IPS-NIHi11 (cell line): ENCODE data around the gene ZBTB40.

Experiments
- DNase-seq: peaks from one replicate; pipeline ENCODE4 v3.0.0; 2012; ENCODE audit warnings: mixed read lengths, low spot score

Gene ZBTB40

DNA sequence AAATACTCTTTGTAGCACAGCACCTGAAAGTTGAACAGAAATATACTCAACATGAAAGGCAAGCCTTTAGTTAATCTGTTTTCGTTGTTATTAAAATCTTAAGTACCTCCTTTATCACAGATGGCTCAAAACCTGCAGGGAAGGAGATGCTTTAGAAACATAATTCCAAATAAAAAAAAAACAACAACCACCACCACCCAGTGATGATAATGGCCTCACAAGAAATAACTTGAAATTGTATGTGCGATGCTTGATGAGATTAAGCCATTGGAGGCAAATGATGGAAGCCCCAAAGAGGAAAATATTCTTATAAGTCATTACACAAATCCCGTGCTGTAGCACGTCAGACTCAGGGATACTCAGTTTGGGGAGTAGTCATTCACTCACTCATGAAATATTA lies 24.9 kb upstream of the ZBTB40 start:
- no peak for DNase-seq

DNA sequence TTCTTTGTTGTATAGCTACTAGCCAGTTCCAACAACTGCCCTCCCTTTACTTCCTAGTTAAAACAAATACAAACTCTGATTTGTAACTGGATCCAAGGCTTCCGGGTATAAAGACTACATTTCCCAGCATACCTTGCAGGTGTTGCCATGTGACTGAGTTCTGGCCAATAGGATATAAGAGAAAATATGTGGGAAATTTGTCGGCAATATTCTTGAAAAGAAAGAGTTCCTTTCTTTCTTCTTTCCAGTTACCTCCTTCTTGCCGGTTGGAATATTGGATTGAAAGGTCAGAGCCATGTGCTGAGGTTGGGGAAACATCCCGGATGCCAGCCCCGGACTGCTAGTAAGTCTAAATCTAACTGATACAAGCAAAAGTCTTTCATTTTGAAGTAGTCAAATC lies 23.0 kb upstream of the ZBTB40 start:
- peak; percentile 74 for DNase-seq

DNA sequence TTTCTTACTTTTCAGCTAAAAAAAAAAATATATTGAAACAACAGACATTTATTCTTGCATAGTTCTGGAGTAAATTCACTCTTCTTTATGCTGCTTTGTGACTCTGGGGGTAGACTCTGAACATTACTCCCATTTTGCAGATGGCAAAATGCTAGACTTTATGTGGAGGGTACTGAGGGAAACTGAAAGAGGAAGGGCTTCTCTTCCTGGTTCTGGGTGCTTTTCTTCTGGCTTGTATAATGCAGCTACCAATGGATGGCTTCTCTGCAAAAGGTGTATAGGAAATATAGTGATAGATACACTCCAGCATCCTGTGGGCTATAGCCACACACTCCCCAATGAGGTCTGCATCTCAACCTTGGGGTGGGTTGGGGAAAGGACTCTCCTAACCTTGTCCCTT lies 19.7 kb upstream of the ZBTB40 start:
- DNase-seq, result no peak

DNA sequence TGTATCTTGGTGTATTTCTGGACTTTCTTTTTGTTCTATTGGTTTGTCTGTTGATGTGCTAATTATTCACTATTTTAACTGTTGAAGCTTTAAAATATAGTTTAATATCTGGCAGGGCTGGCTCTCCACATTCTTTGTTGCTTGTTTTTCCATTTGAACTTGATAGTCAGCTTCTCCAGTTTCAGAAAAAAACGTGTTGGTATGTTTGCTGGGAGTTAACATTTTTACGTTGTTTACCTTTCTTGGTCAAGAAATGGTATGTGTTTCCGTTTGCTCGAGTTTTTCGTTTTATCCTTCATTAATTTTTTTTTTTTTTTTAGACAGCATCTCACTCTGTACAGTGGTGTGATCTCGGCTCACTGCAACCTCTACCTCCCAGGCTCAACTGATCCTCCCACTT lies 16.9 kb upstream of the ZBTB40 start:
- no peak for DNase-seq

DNA sequence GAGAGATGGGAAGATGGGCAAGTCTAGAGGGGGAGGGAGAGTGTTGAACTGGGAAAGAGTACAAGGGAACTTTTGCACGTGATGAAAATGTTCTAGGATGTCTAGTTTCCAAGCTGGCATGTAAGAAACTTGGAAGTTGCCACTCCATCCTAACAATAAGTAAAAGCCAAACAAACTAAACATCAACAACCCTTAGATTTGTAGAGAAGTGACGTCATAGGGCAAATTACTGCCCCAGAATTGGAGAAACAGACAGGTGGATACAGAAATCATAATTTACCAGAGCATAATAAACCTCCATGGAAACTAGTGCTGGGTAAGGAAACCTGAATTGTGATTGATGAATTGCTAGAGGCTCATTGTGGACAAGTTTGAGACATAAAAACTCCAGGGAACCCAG lies 14.7 kb upstream of the ZBTB40 start:
- no peak for DNase-seq

DNA sequence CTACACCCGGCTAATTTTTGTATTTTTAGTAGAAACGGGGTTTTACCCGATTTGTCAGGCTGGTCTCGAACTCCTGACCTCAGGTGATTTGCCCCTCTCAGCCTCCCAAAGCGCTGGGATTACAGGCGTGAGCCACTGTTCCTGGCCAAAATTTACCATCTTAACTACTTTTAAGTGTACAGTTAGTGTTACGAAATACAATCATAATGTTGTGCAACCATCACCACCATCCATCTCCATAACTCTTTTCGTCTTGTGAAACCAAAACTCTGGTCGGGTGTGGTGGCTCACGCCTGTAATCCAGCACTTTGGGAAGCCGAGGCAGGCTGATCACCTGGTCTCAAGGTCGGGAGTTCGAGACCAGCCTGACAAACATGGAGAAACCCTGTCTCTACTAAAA lies 14.1 kb upstream of the ZBTB40 start:
- no peak for DNase-seq

DNA sequence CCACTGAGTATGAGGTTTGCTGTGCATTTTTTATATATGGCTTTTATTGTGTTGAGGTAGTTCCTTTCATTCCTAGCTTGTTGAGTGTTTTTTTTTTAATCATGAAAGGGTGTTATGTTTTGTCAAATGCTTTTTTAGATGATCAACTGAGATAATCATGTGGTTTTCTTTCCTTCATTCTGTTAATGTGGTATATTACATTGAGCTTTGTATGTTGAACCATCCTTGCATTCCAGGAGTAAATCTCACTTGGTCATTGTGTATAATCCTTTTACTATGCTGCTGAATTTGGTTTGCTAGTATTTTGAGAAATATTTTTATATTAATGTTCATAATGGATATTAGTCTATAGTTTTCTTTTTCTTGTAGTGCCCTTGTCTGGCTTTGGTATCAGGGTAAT lies 11.1 kb upstream of the ZBTB40 start:
- DNase-seq, result no peak

DNA sequence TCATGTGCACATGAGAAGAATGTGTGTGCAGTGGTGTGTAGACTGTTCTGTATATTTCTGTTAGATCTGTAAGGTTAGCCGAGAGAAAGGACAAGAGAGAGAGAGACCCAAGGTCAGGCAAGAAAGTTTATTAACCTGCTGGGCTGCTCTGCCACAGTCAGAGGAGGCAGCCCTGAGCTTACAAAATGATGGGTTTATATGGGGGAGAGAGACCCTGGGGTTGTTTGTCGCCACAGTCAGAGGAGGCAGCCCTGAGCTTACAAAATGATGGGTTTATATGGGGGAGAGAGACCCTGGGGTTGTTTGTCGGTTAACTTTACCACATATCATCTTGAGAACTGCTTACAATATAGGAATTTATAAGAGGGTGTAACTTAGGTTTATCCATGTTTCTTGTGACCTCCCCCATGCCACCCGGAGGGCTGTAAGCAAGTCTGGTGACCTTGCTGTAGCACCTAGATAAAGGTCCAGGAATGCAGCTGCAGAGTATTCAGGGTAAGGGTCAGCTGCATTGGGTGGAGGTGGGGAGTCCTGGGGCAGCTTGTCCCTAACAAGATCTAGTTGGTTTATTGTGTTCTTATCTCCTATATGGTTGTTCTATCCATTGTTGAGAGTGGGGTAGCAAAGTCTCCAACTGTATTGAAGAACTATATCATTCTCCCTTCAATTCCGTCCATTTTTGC lies 9.3 kb upstream of the ZBTB40 start:
- no peak for DNase-seq

DNA sequence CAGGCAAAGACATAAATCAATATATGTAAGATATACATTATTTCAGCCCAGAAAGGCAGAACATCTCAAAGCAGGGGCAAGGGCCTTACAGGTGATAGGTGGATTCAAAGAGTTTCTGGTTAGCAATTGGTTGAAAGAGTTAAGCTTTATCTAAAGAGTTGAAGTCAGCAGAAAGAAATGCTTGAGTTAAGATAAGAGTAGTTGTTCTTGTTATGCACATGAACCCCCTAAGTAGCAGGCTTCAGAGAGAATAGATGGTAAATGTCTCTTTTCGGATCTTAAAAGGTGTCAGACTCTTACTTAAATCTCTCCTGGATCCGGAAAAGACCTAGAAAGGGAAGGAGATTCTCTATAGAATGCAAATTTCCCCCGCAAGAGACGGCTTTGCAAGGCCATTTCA lies 8.3 kb upstream of the ZBTB40 start:
- no peak for DNase-seq

DNA sequence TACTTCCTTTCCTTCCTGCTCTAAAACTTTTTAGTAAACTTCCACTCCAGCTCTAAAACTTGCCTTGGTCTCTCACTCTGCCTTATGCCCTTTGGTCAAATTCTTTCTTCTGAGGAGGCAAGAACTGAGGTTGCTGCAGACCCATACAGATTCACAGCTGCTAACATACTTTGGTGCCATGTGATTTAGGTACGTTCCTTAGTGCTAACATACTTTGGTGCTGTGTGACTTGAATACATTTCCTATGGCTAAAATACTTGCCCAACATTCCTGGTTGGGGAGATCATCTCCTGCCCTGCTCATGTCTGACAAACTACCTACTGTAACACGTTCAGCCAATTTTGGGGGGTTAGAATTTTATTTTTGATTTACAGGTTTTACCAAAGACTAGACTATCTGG lies 6.8 kb upstream of the ZBTB40 start:
- DNase-seq, result no peak

DNA sequence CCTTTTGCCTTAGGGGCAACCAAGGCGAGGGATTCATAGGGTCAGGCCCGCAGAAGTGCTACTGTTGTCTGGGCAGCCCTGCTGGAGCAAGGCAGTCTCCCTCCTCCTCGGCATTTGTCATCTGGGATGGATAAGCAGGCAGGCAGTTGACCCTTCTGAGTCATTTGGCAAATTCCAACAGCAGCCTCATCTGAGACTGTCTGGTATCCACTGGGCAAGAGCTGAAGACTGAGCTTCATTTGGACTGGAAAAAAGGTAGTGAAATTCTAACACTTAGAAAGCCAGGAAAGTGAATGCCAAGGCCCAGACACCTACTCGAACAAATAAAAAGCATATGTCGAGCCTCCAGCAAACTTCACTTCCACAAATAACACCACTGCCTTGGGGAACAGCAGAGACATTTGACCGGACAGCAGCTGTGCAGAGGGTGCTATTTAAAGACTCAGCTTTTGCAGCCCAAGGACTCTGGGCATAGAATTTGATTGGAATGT lies 4.0 kb upstream of the ZBTB40 start:
- DNase-seq, result no peak

DNA sequence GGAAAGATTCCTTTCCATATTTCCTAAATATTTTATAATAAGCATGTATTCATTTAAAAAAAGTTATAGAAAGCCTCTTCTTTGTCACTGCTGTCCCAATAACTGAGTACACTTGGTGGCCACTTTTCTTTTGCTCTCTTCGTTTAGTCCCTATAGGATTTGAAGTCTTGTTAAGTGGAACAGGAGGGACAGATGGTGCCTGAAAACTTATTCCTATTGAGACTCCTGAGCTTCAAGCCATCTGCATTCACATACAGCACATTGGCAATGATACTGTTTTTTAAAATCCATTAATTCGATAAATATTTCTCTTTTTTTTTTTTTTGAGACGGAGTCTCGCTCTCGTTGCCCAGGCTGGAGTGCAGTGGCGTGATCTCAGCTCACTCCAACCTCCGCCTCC lies 2.0 kb upstream of the ZBTB40 start:
- no peak for DNase-seq

DNA sequence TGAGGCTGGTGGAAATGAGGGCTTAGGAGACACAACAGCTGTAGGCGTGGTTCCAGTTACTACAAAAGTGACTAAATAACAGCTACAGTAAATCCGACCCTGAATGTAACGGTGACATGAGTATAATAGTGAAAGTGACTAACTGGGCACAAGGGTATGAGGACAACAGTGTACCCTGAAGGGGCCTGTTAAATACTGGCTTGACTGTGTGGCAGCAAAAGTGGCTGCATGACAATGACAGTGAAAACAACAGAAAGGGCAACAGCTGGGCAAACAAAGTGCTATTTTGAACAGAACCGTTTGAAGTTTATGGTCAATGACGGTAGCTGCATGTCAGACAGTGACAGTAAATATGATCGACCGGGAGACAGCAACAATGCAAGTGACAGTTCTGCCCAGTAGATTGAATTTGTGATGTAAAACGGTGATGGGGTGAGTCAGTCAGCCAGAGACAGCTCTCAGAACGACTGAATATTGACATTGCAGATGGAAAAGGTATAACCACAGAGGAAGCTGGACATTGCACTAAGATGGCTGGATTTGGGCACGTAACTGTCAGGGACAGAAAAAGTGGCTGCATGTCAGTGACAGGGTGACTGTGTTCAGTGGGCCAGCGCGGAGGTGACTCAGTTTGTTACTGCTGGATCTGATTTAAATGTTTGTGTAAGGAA lies 1.2 kb upstream of the ZBTB40 start:
- DNase-seq, result no peak

DNA sequence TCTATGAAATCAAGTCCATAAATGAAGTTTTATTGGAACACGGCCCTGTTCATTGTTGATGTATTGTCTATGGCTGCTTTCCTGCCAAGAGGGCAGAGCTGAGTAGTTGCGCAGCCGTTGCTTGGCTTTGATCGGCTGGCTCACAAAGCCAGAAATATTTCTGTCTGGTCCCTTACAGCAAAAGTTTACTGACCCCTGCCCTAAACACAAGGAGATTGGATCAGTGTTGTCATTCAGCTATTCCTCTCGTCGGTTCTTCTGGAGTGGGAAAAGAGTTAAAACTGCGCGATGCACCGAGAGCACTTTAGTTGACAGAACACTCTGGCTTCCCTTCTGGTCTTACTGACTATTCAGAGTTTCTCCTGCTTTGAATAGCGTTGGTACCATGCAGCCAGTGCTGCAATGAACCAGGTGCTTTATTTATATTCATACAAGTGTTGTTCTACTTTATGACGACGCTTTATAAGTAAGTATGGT lies 868 bp downstream of the ZBTB40 start:
- DNase-seq, result no peak

DNA sequence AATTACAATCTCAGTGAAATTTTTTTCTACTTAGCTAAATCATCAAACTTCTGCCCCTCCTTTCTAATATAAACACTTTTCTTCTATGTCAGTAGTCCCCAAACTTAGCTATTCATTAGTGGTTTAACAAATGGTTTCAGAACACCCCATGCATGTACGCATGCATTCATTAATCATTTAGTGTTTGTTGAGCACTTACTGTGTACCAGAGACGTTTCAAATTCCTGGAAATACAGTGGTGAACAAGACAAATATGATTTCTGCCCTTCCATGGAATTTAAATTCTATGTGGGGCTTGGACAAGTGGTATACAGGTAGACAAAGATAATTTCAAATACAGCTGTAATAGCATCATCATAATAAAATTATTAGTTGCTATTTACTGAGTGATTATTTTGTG lies 1.5 kb downstream of the ZBTB40 start:
- no peak for DNase-seq

DNA sequence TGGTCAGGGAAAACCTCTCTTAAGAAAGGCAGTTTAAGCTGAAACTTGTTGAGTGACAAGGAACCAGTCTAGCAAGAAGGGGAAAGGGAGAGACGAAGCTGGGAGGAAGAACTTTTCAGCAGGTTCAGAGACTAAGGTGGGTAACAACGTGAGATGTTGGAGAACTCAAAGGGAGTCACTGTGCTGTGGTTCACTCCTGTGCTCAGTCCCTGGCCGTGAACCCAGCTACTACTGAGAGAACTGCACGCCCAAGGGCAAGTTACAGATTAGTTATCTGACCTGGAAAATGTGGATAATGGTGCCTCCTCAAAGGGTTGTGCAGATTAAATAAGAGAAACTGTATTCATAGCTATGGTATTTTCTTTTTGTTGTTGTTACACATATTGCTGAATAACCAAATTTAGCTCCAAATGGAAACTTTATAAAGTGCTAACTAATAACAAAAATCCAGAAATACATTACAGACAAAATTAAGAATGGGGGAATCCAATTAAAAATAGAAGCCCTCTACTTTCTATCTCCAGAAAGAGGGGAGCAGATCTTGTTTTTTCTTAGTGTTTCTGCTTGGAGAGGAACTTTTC lies 2.9 kb downstream of the ZBTB40 start:
- DNase-seq, result no peak

DNA sequence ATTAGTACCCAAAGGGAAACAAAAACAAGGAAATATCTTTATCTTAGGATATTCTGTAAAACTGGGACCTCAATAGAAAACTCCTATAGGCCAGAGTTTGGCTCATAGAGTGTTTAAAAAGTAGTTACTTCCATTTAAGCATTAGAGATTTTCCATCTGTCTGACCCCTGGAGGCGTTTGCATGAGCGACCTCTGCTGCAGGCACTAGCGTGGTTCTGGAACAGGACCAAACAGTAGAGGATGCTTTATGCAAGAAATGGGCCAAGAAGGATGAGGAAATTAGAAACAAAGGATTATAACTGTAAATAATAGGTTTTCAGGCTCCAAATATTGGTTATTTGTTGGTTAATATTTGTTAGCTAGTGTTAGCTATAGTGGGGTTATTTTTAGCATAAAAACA lies 5.7 kb downstream of the ZBTB40 start:
- DNase-seq, result no peak

DNA sequence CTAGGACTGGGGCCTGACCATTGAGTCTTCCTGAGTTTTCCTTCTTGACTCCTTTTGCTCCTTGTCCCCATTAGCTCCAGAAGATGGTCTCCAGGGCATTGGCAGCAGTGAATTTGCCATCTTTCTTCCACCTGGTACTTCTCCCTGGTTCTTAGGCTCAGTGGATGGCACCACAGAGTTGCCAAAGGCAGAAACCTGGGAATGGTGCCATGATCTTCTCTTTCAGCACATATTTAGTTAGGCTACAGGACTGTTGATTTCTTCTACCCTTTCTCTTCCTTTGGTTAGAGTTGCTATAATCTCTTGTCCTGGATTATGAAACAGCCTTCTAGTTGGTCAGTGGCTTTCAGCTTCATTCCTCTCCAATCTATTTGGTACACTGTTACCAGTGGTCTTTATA lies 6.2 kb downstream of the ZBTB40 start:
- DNase-seq, result no peak

DNA sequence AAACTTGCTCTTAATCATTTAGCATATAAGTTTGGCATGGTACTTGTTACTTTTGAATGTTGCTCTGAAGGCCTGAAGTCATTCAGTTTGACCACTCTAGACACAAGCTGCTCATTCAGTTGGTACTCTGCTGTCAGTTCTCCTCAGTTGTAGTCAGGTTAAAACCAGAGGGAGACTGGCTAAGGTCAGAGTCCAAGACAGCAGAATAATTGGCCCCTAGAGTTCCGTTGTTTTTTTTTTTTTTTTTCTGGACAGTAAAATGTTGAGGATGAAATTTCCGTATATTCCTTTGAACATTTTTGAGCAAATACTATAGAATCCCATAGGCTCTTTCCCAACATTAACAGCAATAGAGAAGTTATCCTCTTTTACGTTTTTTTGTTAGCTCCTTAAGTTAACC lies 9.4 kb downstream of the ZBTB40 start:
- DNase-seq, result no peak

DNA sequence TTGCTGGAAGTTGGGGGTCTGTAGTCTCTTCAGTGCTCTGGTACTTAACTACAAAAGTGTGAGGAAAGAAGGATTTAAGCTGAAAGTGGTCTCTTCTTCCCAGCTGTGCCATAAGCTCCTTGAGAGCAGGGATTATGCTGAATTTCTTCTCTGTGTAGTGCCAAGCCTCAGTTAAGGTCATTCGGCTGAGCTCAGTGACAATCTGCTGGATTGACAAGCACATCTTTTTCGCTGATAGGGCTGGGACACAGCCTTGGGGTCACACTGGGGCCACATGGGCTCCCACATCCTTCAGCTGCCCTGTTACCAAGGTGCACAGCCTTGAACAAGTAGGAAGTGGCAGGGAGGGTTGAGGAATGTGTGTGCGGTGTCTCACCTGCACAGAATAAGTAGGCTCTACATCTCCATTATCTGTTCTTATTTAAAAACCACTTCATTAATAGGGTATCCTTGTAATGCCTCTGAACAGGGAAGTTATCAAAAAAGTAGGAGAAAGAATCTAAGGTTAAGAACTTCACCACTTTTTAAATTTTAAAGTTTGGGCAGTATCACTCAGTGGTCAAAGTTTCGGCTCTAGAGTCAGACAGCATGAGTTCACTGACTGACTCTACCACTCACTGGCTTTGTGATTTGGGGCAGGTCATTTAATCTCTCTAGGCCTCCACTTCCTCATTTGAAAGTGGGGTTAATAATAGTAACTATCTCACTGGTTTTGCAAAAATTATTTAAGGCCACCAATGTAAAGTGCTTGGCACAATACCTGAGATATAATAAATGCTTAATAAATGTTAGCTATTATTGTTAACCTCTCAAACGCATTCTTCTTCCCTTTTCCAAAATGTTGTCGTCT lies 10.3 kb downstream of the ZBTB40 start:
- DNase-seq, result no peak

DNA sequence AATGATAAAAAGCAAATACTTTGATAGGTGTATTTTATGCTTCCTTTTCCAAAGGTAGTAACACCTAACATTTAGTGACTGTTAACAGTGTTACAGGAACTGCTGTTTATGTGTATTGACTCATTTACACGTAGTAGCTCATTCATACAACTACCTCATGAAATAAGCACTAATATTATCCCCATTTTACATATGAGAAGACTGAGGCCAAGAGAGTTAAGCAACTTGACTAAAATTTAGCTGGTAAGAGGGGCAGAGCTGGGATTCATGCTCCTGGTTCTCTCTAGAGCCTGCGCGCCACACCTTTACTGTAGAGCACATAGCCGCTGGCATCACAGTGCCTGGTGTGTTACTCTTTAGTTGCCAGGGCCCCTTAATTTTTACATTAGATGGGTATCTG lies 11.3 kb downstream of the ZBTB40 start:
- DNase-seq, result no peak

DNA sequence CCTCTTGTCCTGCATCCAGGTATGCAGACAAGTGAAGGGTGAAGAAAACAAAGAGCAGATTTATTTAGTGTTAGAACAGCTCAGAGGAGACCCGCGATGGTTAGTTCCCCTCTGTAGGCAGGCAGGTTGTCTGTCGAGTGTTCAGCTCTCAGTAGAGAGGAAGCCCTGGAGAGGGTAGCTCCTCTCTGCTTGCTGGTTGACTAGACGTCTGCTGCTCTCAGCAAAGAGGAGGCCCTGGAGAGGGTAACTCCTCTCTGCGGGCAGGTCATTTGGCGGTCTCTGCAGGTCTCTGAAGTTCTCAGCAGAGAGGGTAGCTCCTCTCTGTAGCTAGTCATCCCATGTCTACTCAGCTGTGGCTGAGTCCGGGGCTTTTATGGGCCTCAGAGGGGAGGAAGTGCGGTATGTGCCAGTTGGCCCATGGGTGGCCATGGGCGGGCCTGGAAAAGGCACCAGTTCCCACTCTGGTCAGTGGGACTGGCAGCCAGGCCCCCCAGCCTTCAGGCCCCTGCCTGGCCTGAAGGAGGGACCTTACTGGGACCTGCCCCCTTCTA lies 13.4 kb downstream of the ZBTB40 start:
- DNase-seq, result no peak
